Endothelial cell of umbilical vein (primary cell): ENCODE measurements around the gene NAA16. TPM values are rescaled to one million over a fixed set of nuclear protein-coding genes. Genes with fewer than 3 reads are reported as not detected.

Experiments
- BruUV-seq: library from RNA; stranded (reverse); fragments of 400-500 nt; replicated peaks from 2 replicates; lab custom pipeline; 2021; lab: Mats Ljungman, UMichigan
- CTCF ChIA-PET: fragments of 300-600, 350-600 bp; sonication (Branson Sonifier 250); formaldehyde crosslinking; loops from one replicate; lab custom pipeline; 2021; ENCODE audit warnings: antibody characterized with exemption, inconsistent platforms; lab: Charles Lee
- POLR2A ChIA-PET: fragments of 300-600, 350-600 bp; sonication (Branson Sonifier 250); formaldehyde crosslinking; loops from one replicate; lab custom pipeline; 2021; ENCODE audit warnings: antibody characterized with exemption, inconsistent platforms; lab: Charles Lee
- DNase-seq: peaks from one replicate; pipeline ENCODE4 v3.0.0-alpha.2; 2011; ENCODE audit warnings: low read depth, low spot score
- FAIRE-seq: peaks from 2 replicates; lab custom pipeline; 2011; peaks lifted over from hg19 to GRCh38; lab: Jason Lieb, UNC
- H2AFZ ChIP-seq: 2 replicates; pipeline ENCODE4 v1.6.0; 2012; ENCODE audit warnings: low read depth, low read length, control low read depth, inconsistent platforms
- H3K27ac ChIP-seq: 2 replicates; pipeline ENCODE4 v1.5.1; 2011; ENCODE audit warnings: low read depth, mild to moderate bottlenecking, control low read depth, low read length, moderate library complexity; ENCODE audit not compliant: insufficient read depth
- H3K27me3 ChIP-seq, 2 experiments: 2 replicates each; pipeline versions ENCODE4 v1.6.0 to v1.6.1; 2011; ENCODE audit warnings: low read length in 2 of 2, mixed read lengths in 1 of 2; ENCODE audit not compliant: control insufficient read depth in 2 of 2, insufficient read depth in 2 of 2
- H3K36me3 ChIP-seq, 2 experiments: 2 replicates in 1 of 2; 3 replicates in 1 of 2; pipeline ENCODE4 v1.5.1; 2011; ENCODE audit warnings: low read length in 2 of 2, mild to moderate bottlenecking in 1 of 2, moderate library complexity in 1 of 2; ENCODE audit not compliant: control insufficient read depth in 2 of 2, insufficient read depth in 2 of 2; ENCODE audit errors: extremely low read depth in 1 of 2
- H3K4me1 ChIP-seq: 3 replicates; pipeline ENCODE4 v1.5.1; 2011; ENCODE audit warnings: mild to moderate bottlenecking, low read length; ENCODE audit not compliant: control insufficient read depth, insufficient read depth; ENCODE audit errors: extremely low read depth
- H3K4me2 ChIP-seq: 2 replicates; pipeline ENCODE4 v1.6.1; 2011; ENCODE audit warnings: low read length, control low read depth, mixed read lengths; ENCODE audit not compliant: insufficient read depth
- H3K4me3 ChIP-seq, 3 experiments: fragments of 200-600 bp in 1 of 3; sonication (generic), shearing (Covaris generic) in 1 of 3; replicated peaks in 1 of 3; 2 replicates each; pipeline ENCODE4 v1.5.1; 2011 to 2016; ENCODE audit warnings: control low read depth in 3 of 3, low read length in 3 of 3, mild to moderate bottlenecking in 2 of 3, inconsistent platforms in 1 of 3, low read depth in 1 of 3, moderate library complexity in 1 of 3; ENCODE audit not compliant: insufficient read depth in 1 of 3
- H3K79me2 ChIP-seq: 2 replicates; pipeline ENCODE4 v1.6.0; 2012; ENCODE audit warnings: low read length, inconsistent platforms; ENCODE audit not compliant: control insufficient read depth, insufficient read depth
- H3K9ac ChIP-seq: replicated peaks from 2 replicates; pipeline ENCODE3; 2011; ENCODE audit warnings: low read length, control low read depth; ENCODE audit not compliant: insufficient read depth; ENCODE audit errors: extremely low read depth
- H3K9me1 ChIP-seq: replicated peaks from 3 replicates; pipeline ENCODE4 v1.6.0; 2011; ENCODE audit warnings: mild to moderate bottlenecking, low read length; ENCODE audit not compliant: control insufficient read depth, insufficient read depth; ENCODE audit errors: extremely low read depth
- H3K9me3 ChIP-seq: replicated peaks from 2 replicates; pipeline ENCODE4 v1.5.1; 2012; ENCODE audit warnings: low read length, inconsistent platforms; ENCODE audit not compliant: control insufficient read depth, insufficient read depth
- H4K20me1 ChIP-seq: replicated peaks from 2 replicates; pipeline ENCODE3; 2011; ENCODE audit warnings: mild to moderate bottlenecking, low read length; ENCODE audit not compliant: control insufficient read depth, insufficient read depth; ENCODE audit errors: extremely low read depth
- EZH2 ChIP-seq: IDR thresholded peaks from 2 replicates; pipeline ENCODE4 v1.6.1; 2012; ENCODE audit warnings: borderline replicate concordance, low read depth, mild to moderate bottlenecking, moderate library complexity, low read length, inconsistent platforms; ENCODE audit not compliant: severe bottlenecking
- FOS ChIP-seq: IDR thresholded peaks from 2 replicates; pipeline ENCODE4 v1.6.1; 2011; ENCODE audit warnings: mild to moderate bottlenecking, low read length, moderate library complexity, borderline replicate concordance; ENCODE audit not compliant: insufficient read depth
- GATA2 ChIP-seq: IDR thresholded peaks from 2 replicates; pipeline ENCODE4 v1.7.0; 2011; ENCODE audit warnings: low read depth, mild to moderate bottlenecking, moderate library complexity, mixed read lengths, low read length; ENCODE audit not compliant: insufficient read length, insufficient read depth
- JUN ChIP-seq: IDR thresholded peaks from 2 replicates; pipeline ENCODE4 v1.6.1; 2011; ENCODE audit warnings: borderline replicate concordance, low read depth; ENCODE audit not compliant: insufficient read length, insufficient read depth
- MYC ChIP-seq: IDR thresholded peaks from one replicate; pipeline ENCODE4 v1.6.1; 2011; ENCODE audit warnings: mild to moderate bottlenecking, low read depth, low read length
- POLR2A ChIP-seq: IDR thresholded peaks from 2 replicates; pipeline ENCODE4 v1.6.1; 2012; ENCODE audit warnings: low read depth, mild to moderate bottlenecking, control low read depth, low read length
- POLR2AphosphoS5 ChIP-seq: IDR thresholded peaks from 2 replicates; pipeline ENCODE4 v1.6.1; 2012; ENCODE audit warnings: low read depth, mild to moderate bottlenecking, control low read depth, low read length, moderate library complexity; ENCODE audit not compliant: insufficient read depth
- dilution Hi-C: fragments of 300-500 bp; cut with MboI; formaldehyde crosslinking; loops from one replicate; pipeline ENCODE4 v1.15.0; 2019; ENCODE audit warnings: low sequenced_read_pairs; ENCODE audit not compliant: extremely low pct_ligation_motif_present
- intact Hi-C: fragments of 100-400 bp; cut with micrococcal nuclease; formaldehyde crosslinking; loops from one replicate; pipeline ENCODE4 v1.10.0; 2022
- polyA plus RNA-seq, 4 experiments: library from polyadenylated mRNA; depleted of rRNA in 3 of 4; stranded (reverse) in 3 of 4; unstranded in 1 of 4; fragments of >200 nt; gene quantifications; 2 replicates each; pipeline versions ENCODE4 v1.2.1 to v1.2.3, GENCODE V29; 2011 to 2012; ENCODE audit warnings: missing spikeins in 1 of 4
- total RNA-seq: library from RNA; stranded (reverse); gene quantifications from 2 replicates; pipeline ENCODE4 v1.2.3, GENCODE V29; 2021
- TF ChIP-seq, protein P1 (sequence below), 2 donors: IDR thresholded peaks; 1 replicate in 1 of 2; 2 replicates in 1 of 2; pipeline ENCODE4 v1.5.1; 2011; ENCODE audit warnings: low read length in 2 of 2, mild to moderate bottlenecking in 2 of 2, moderate library complexity in 2 of 2, control low read depth in 1 of 2, inconsistent platforms in 1 of 2, low read depth in 1 of 2; ENCODE audit not compliant: insufficient read depth in 1 of 2; ENCODE audit errors: extremely low read depth in 1 of 2
- TF ChIP-seq, protein P2 (sequence below): IDR thresholded peaks from 2 replicates; pipeline ENCODE4 v1.6.1; 2011; ENCODE audit not compliant: insufficient read depth, insufficient read length

The NAA16 gene
- total and polyA plus RNA-seq, 2 donors (not counting 3 experiments of a cell fraction or from before 2014, with no cell fraction given): 8.6 to 26.1 TPM

DNA sequence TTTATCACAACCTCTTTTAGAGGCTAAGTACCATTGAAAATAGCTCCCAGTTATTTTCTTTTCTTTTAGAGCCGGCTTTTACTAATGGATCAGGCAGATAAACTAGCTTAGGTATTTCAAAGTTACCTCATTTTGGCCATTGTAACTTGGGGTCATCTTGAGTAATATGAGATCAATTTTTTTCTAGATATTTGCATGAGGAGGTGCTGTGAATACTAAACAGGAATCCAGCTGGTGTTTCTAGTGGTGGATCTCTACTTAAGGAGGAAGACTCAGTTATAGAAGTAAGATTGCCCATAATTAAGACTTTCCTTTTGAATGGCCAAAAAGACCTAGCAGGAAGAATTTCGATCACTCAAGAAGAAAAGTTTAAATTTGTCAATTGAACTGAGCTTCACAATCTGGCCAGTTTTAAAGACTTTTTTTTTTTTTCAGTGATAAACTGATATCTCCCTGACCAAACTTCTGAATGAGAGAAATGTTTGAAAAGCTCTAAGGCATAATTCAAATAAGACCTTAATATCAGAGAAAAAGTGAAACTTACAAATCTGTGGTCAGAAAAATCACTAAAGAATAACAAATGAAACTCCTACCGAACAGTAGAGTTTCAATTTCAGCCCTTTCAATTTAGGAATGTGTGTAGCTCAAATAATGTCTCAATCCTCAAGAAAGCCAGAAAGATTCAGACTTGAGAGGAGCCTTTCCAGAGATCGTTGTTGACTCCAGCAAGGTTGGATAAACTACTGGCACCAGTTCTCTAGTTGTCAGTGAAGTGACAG lies 11.6 kb upstream of the NAA16 start:
- Histone ChIP-seq H3K9me3 (no peaks in the 10 kb centered on the region), H3K4me3 (no peak overlapping the region), H3K27me3 (no peaks in the 10 kb centered on the region), H4K20me1 (no peaks in the 10 kb centered on the region), H3K36me3 (no peaks in the 10 kb centered on the region), H2AFZ (no peak overlapping the region), H3K4me2 (no peak overlapping the region), H3K79me2 (no peaks in the 10 kb centered on the region), H3K27ac (no peak overlapping the region), H3K9me1 (no peaks in the 10 kb centered on the region), H3K4me1 (no peaks in the 10 kb centered on the region), H3K9ac (no peak overlapping the region)
- BruUV-seq: no TSS peak
- DNase-seq (no peak), FAIRE-seq (peak; percentile 49)
- dilution Hi-C loops: no loop called here
- ChIA-PET POLR2A (interaction anchor here (0.6 kb wide), 1 partner anchor 12 kb away, joined by 4 read pairs; no protein-coding TSS in a partner anchor), CTCF (interaction anchor here (0.7 to 1.5 kb wide), 4 partner anchors 9 to 238 kb away, joined by 3 read pairs; partner anchors contain the start of gene WBP4)
- intact Hi-C loops: no loop called here
- TF ChIP-seq MYC (no peak), EZH2 (no peak), JUN (no peak), POLR2A (no peak), GATA2 (no peak), POLR2AphosphoS5 (no peak), FOS (no peak)
- TF ChIP-seq, protein P1, sequence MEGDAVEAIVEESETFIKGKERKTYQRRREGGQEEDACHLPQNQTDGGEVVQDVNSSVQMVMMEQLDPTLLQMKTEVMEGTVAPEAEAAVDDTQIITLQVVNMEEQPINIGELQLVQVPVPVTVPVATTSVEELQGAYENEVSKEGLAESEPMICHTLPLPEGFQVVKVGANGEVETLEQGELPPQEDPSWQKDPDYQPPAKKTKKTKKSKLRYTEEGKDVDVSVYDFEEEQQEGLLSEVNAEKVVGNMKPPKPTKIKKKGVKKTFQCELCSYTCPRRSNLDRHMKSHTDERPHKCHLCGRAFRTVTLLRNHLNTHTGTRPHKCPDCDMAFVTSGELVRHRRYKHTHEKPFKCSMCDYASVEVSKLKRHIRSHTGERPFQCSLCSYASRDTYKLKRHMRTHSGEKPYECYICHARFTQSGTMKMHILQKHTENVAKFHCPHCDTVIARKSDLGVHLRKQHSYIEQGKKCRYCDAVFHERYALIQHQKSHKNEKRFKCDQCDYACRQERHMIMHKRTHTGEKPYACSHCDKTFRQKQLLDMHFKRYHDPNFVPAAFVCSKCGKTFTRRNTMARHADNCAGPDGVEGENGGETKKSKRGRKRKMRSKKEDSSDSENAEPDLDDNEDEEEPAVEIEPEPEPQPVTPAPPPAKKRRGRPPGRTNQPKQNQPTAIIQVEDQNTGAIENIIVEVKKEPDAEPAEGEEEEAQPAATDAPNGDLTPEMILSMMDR (IDR thresholded peaks at IDR 0.05; ENCODE audit: extremely low read depth in 1 of 2, insufficient read depth in 1 of 2, low read depth in 1 of 2, low read length in 2 of 2): no peak
- TF ChIP-seq, protein P2, sequence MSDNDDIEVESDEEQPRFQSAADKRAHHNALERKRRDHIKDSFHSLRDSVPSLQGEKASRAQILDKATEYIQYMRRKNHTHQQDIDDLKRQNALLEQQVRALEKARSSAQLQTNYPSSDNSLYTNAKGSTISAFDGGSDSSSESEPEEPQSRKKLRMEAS: no peak
